ENCODE results near the gene NECTIN4. TPM values are rescaled to one million over a fixed set of nuclear protein-coding genes. Genes with fewer than 3 reads are reported as not detected.

The NECTIN4 gene
- total and polyA plus RNA-seq, 10 of the 15 experiments (the other 5 are each of a cell fraction or from before 2014, with no cell fraction given), result 2.8 to 8.7 (median 3.7) TPM

DNA sequence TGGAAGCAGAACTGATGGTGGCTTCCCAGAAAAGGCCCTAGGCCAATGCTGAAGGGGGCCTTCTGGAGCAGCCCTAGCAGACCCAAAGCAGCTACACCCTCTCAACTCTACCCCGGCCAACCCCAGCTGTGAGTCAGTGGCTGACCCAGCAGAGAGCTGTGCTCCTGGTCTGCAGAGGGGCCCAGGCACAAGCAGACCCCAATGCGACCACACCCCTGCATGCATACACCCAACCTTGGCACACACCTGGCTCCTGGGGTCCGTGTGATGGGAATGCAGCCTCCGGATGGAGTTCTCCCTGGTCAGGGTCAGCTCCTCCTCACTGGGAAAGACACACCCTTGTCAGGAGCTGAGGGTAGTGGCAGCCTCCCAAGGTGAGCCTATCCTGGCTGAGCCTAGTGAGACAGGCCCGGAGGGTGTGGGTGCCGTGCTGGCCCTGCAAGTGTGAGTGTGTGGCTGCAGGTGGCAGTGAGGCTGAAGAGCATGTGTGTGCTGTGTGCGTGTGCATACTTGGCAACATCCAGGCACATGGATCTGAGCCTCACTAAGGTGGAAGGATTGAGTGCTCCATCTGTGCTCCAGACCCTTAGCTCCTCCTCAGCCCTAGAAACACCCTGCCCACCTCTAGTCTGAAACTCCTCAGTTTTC, 15.8 kb downstream of the NECTIN4 start:
- intact Hi-C loops (cut with micrococcal nuclease; ENCODE audit: unreplicated experiment), result no loop called here
- ChIA-PET RAD21 (ENCODE audit: unreplicated experiment) (interaction anchor here (1.3 to 6.4 kb wide), 2 partner anchors 22 to 29 kb away, joined by 3 to 90 read pairs; partner anchors contain the start of gene KLHDC9), POLR2A (interaction anchor here (0.6 kb wide), 1 partner anchor 197 kb away, joined by 3 read pairs; no protein-coding TSS in a partner anchor), SMC1A (ENCODE audit: uncharacterized antibody, unreplicated experiment) (interaction anchor here (0.8 to 1.3 kb wide), 2 partner anchors 21 to 76 kb away, joined by 5 read pairs; no protein-coding TSS in a partner anchor), CTCF (interaction anchor here (0.7 to 4.8 kb wide), 6 partner anchors 19 to 559 kb away, joined by 3 to 52 read pairs (median 3); no protein-coding TSS in a partner anchor)
- FAIRE-seq, result no peak
- Histone ChIP-seq H2AFZ (ENCODE audit: control insufficient read depth, low read depth, low read length) (no peak overlapping the region), H3K9me3 (replicated peaks; ENCODE audit: control insufficient read depth, insufficient read depth, low read length) (no peaks in the 10 kb centered on the region), H3K27me3 (replicated peaks in 1 of 2; ENCODE audit: control insufficient read depth in 2 of 2, insufficient read depth in 2 of 2, low read length in 1 of 2) (no peaks in the 10 kb centered on the region), H4K20me1 (ENCODE audit: control insufficient read depth, insufficient read depth) (no peaks in the 10 kb centered on the region), H3K4me2 (ENCODE audit: control insufficient read depth, insufficient read depth) (no peak overlapping the region; the same call in 1 of the 2 replicates), H3K4me1 (ENCODE audit: control insufficient read depth, insufficient read depth, low read length) (peaks cover 11% of the 10 kb centered on the region), H3K4me3 (no peak overlapping the region), H3K79me2 (ENCODE audit: control insufficient read depth, insufficient read depth, low read length) (peaks cover 13% of the 10 kb centered on the region), H3K9ac (ENCODE audit: control insufficient read depth, insufficient read depth, low read length) (no peak overlapping the region), H3K27ac (ENCODE audit: control insufficient read depth, insufficient read depth) (no peak overlapping the region), H3K36me3 (ENCODE audit: control insufficient read depth in 2 of 2, insufficient read depth in 2 of 2, low read length in 1 of 2) (no peaks in the 10 kb centered on the region)
- in situ Hi-C loops (cut with MboI), result no loop called here
- no peak for DNase-seq (ENCODE audit: low read depth, low spot score)
- no TSS peak for BruUV-seq (replicated peaks)
- WGBS (ENCODE audit: insufficient coverage, insufficient replicate concordance, low lambda C conversion rate, missing lambda C conversion rate), result 60% methylated on average over 7 of the region's 7 CpGs
- TF ChIP-seq STAT3 (IDR thresholded peaks at IDR 0.05; ENCODE audit: low read depth, low read length) (no peak), ZBED1 (IDR thresholded peaks at IDR 0.05; ENCODE audit: borderline replicate concordance) (no peak), POLR2A (IDR thresholded peaks at IDR 0.05; ENCODE audit: low read depth, low read length) (no peak), NFXL1 (IDR thresholded peaks at IDR 0.05; ENCODE audit: borderline replicate concordance) (no peak), SP1 (IDR thresholded peaks at IDR 0.05; ENCODE audit: low read depth, low read length) (no peak), TCF3 (IDR thresholded peaks at IDR 0.05; ENCODE audit: borderline replicate concordance, insufficient read depth, low read depth, low read length) (no peak), CBX3 (IDR thresholded peaks at IDR 0.05; ENCODE audit: borderline replicate concordance, low read depth) (no peak), ZNF207 (IDR thresholded peaks at IDR 0.05; ENCODE audit: borderline replicate concordance) (no peak), TARDBP (IDR thresholded peaks at IDR 0.05; ENCODE audit: borderline replicate concordance) (no peak), CREM (IDR thresholded peaks at IDR 0.05; ENCODE audit: low read depth) (no peak), YBX1 (IDR thresholded peaks at IDR 0.05) (no peak), POLR2AphosphoS2 (IDR thresholded peaks at IDR 0.05; ENCODE audit: low read depth, low read length) (no peak), JUNB (IDR thresholded peaks at IDR 0.05) (no peak), HCFC1 (IDR thresholded peaks at IDR 0.05; ENCODE audit: low read length) (no peak), ASH2L (IDR thresholded peaks at IDR 0.05; ENCODE audit: borderline replicate concordance, low read depth) (no peak), NBN (IDR thresholded peaks at IDR 0.05) (no peak)
- TF ChIP-seq, protein P1, sequence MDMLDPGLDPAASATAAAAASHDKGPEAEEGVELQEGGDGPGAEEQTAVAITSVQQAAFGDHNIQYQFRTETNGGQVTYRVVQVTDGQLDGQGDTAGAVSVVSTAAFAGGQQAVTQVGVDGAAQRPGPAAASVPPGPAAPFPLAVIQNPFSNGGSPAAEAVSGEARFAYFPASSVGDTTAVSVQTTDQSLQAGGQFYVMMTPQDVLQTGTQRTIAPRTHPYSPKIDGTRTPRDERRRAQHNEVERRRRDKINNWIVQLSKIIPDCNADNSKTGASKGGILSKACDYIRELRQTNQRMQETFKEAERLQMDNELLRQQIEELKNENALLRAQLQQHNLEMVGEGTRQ (IDR thresholded peaks at IDR 0.05; ENCODE audit: borderline replicate concordance, low read depth, low read length), result no peak
- TF ChIP-seq, protein P2, sequence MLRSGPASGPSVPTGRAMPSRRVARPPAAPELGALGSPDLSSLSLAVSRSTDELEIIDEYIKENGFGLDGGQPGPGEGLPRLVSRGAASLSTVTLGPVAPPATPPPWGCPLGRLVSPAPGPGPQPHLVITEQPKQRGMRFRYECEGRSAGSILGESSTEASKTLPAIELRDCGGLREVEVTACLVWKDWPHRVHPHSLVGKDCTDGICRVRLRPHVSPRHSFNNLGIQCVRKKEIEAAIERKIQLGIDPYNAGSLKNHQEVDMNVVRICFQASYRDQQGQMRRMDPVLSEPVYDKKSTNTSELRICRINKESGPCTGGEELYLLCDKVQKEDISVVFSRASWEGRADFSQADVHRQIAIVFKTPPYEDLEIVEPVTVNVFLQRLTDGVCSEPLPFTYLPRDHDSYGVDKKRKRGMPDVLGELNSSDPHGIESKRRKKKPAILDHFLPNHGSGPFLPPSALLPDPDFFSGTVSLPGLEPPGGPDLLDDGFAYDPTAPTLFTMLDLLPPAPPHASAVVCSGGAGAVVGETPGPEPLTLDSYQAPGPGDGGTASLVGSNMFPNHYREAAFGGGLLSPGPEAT (IDR thresholded peaks at IDR 0.05; ENCODE audit: low read depth), result no peak
- TF ChIP-seq, protein P3, sequence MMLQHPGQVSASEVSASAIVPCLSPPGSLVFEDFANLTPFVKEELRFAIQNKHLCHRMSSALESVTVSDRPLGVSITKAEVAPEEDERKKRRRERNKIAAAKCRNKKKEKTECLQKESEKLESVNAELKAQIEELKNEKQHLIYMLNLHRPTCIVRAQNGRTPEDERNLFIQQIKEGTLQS (IDR thresholded peaks at IDR 0.05; ENCODE audit: borderline replicate concordance, extremely low read depth, low read depth, low read length), result no peak
- TF ChIP-seq, protein P4, sequence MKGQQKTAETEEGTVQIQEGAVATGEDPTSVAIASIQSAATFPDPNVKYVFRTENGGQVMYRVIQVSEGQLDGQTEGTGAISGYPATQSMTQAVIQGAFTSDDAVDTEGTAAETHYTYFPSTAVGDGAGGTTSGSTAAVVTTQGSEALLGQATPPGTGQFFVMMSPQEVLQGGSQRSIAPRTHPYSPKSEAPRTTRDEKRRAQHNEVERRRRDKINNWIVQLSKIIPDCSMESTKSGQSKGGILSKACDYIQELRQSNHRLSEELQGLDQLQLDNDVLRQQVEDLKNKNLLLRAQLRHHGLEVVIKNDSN (IDR thresholded peaks at IDR 0.05; ENCODE audit: borderline replicate concordance, extremely low read length, insufficient read depth, low read depth, low read length), result no peak
- ATAC-seq, result no peak

Measured in GM12878 (cell line).